GM23338 (cell line): ENCODE results near the gene OPTN. TPM values are rescaled to one million over a fixed set of nuclear protein-coding genes. Genes with fewer than 3 reads are reported as not detected.

ENCODE experiments used
- ATAC-seq: fragments of 200-7000 bp; cut with Tn5 transposase; 3 replicates; pipeline ENCODE4 v1.9.1; 2020
- DNase-seq: peaks from one replicate; pipeline ENCODE4 v3.0.0-alpha.2; 2015; ENCODE audit warnings: low spot score
- H2AFZ ChIP-seq: fragments of 200-600 bp; sonication (generic); 2 replicates; pipeline ENCODE4 v1.8.0; 2016; ENCODE audit warnings: antibody characterized with exemption, mild to moderate bottlenecking, moderate library complexity
- H3F3A ChIP-seq: fragments of 200-600 bp; sonication (generic); replicated peaks from 2 replicates; pipeline ENCODE4 v1.8.0; 2017; ENCODE audit warnings: antibody characterized with exemption, mixed run types, low read depth
- H3K27ac ChIP-seq: fragments of 200-600 bp; sonication (generic); 2 replicates; pipeline ENCODE4 v1.6.1; 2016; ENCODE audit warnings: low read depth
- H3K27me3 ChIP-seq: fragments of 200-600 bp; sonication (generic); 2 replicates; pipeline ENCODE4 v1.8.0; 2016; ENCODE audit warnings: mild to moderate bottlenecking, mixed run types, moderate library complexity; ENCODE audit not compliant: insufficient read depth
- H3K36me3 ChIP-seq: fragments of 200-600 bp; sonication (generic); 2 replicates; pipeline ENCODE4 v1.8.0; 2016; ENCODE audit warnings: mild to moderate bottlenecking; ENCODE audit not compliant: insufficient read depth
- H3K4me1 ChIP-seq: fragments of 200-600 bp; sonication (generic); 2 replicates; pipeline ENCODE4 v1.8.0; 2016; ENCODE audit warnings: mild to moderate bottlenecking, moderate library complexity; ENCODE audit not compliant: insufficient read depth
- H3K4me2 ChIP-seq: fragments of 200-600 bp; sonication (generic); 2 replicates; pipeline ENCODE4 v1.7.1; 2017; ENCODE audit warnings: mixed run types
- H3K4me3 ChIP-seq: fragments of 200-600 bp; sonication (generic); 2 replicates; pipeline ENCODE4 v1.6.1; 2016; ENCODE audit warnings: mixed run types
- H3K79me2 ChIP-seq: fragments of 200-600 bp; sonication (generic); replicated peaks from 2 replicates; pipeline ENCODE4 v1.8.0; 2017; ENCODE audit warnings: mild to moderate bottlenecking; ENCODE audit not compliant: insufficient read depth
- H3K9me2 ChIP-seq: fragments of 200-600 bp; sonication (generic); 2 replicates; pipeline ENCODE4 v1.8.0; 2017; ENCODE audit not compliant: insufficient read depth
- H4K20me1 ChIP-seq: fragments of 200-600 bp; sonication (generic); replicated peaks from 2 replicates; pipeline ENCODE4 v1.8.0; 2017; ENCODE audit warnings: mild to moderate bottlenecking; ENCODE audit not compliant: insufficient read depth
- H3K27ac Mint-ChIP-seq: 2 replicates; pipeline ENCODE4 v1.8.0; 2020; ENCODE audit warnings: inconsistent platforms, mild to moderate bottlenecking, moderate library complexity, mixed read lengths
- H3K27me3 Mint-ChIP-seq: 3 replicates; pipeline ENCODE4 v1.8.0; 2022; ENCODE audit warnings: low read depth, mild to moderate bottlenecking, moderate library complexity, mixed read lengths, inconsistent platforms; ENCODE audit not compliant: insufficient read depth, poor library complexity
- H3K36me3 Mint-ChIP-seq: 3 replicates; pipeline ENCODE4 v1.8.0; 2021; ENCODE audit warnings: low read depth, mild to moderate bottlenecking, inconsistent platforms, moderate library complexity, mixed read lengths
- H3K4me1 Mint-ChIP-seq: 3 replicates; pipeline ENCODE4 v1.8.0; 2020; ENCODE audit warnings: mild to moderate bottlenecking, inconsistent platforms, mixed read lengths
- H3K4me3 Mint-ChIP-seq: 3 replicates; pipeline ENCODE4 v1.8.0; 2021; ENCODE audit warnings: moderate library complexity, mild to moderate bottlenecking, inconsistent platforms, mixed read lengths
- H3K9me3 Mint-ChIP-seq: 3 replicates; pipeline ENCODE4 v1.8.0; 2020; ENCODE audit warnings: moderate library complexity, mild to moderate bottlenecking, inconsistent platforms, mixed read lengths
- CREB1 ChIP-seq: fragments of 250-450 bp; sonication (Bioruptor Pico); IDR thresholded peaks from 2 replicates; pipeline ENCODE4 v1.5.0; 2020; ENCODE audit warnings: low read depth, mild to moderate bottlenecking, moderate library complexity
- CTCF ChIP-seq, 2 experiments: fragments of 200-600 bp in 1 of 2; sonication (generic) in 1 of 2; conservative IDR thresholded peaks; 2 replicates each; pipeline versions ENCODE4 v1.5.1 to v1.6.1; 2016 to 2017; ENCODE audit warnings: antibody characterized with exemption in 2 of 2, low read depth in 2 of 2, mild to moderate bottlenecking in 2 of 2, moderate library complexity in 1 of 2
- EZH2 ChIP-seq: fragments of 200-600 bp; sonication (generic); IDR thresholded peaks from one replicate; pipeline ENCODE4 v1.8.0; 2017; ENCODE audit warnings: antibody characterized with exemption, mild to moderate bottlenecking, low read depth; ENCODE audit not compliant: unreplicated experiment
- EZH2phosphoT487 ChIP-seq: fragments of 200-600 bp; sonication (generic); IDR thresholded peaks from one replicate; pipeline ENCODE4 v1.8.1; 2018; ENCODE audit warnings: antibody characterized with exemption; ENCODE audit not compliant: unreplicated experiment
- JUNB ChIP-seq: IDR thresholded peaks from one replicate; pipeline ENCODE4 v1.6.1; 2016; ENCODE audit warnings: antibody characterized with exemption; ENCODE audit not compliant: unreplicated experiment
- NANOG ChIP-seq: IDR thresholded peaks from 2 replicates; pipeline ENCODE4 v1.6.1; 2016; ENCODE audit warnings: antibody characterized with exemption, borderline replicate concordance
- POLR2AphosphoS5 ChIP-seq: IDR thresholded peaks from 2 replicates; pipeline ENCODE4 v1.6.1; 2016; ENCODE audit warnings: antibody characterized with exemption, low read depth
- REST ChIP-seq: IDR thresholded peaks from one replicate; pipeline ENCODE4 v1.6.1; 2018; ENCODE audit warnings: antibody characterized with exemption; ENCODE audit not compliant: unreplicated experiment
- STAT1 ChIP-seq: IDR thresholded peaks from one replicate; pipeline ENCODE4 v1.6.1; 2016; ENCODE audit warnings: antibody characterized with exemption; ENCODE audit not compliant: unreplicated experiment
- ZNF114 ChIP-seq: fragments of 250-450 bp; sonication (Bioruptor Pico); IDR thresholded peaks from 2 replicates; pipeline ENCODE4 v1.5.0; 2020; ENCODE audit warnings: mild to moderate bottlenecking, moderate library complexity
- ZNF331 ChIP-seq: fragments of 250-450 bp; sonication (Bioruptor Pico); IDR thresholded peaks from 2 replicates; pipeline ENCODE4 v1.5.0; 2020; ENCODE audit warnings: low read depth, mild to moderate bottlenecking, moderate library complexity
- ZNF462 ChIP-seq: fragments of 250-450 bp; sonication (Bioruptor Pico); IDR thresholded peaks from 2 replicates; pipeline ENCODE4 v1.5.0; 2020; ENCODE audit warnings: mild to moderate bottlenecking, moderate library complexity
- polyA plus RNA-seq: library from polyadenylated mRNA; unstranded; fragments of >200 nt; fragmentation: Nextera tagmentation; extraction: Ambion mirVana; gene quantifications from 2 replicates; pipeline ENCODE4 v1.2.1, GENCODE V29; 2016
- total RNA-seq: library from RNA; depleted of rRNA; stranded (reverse); fragments of >200 nt; shearing (Covaris generic); gene quantifications from 2 replicates; pipeline ENCODE4 v1.2.3, GENCODE V29; 2014
- TF ChIP-seq, protein P1 (sequence below): IDR thresholded peaks from 2 replicates; pipeline ENCODE4 v1.6.1; 2016; ENCODE audit warnings: antibody characterized with exemption

The OPTN gene
- total and polyA plus RNA-seq, 2 experiments from 2014 or later = 6.0 to 13.0 TPM

DNA sequence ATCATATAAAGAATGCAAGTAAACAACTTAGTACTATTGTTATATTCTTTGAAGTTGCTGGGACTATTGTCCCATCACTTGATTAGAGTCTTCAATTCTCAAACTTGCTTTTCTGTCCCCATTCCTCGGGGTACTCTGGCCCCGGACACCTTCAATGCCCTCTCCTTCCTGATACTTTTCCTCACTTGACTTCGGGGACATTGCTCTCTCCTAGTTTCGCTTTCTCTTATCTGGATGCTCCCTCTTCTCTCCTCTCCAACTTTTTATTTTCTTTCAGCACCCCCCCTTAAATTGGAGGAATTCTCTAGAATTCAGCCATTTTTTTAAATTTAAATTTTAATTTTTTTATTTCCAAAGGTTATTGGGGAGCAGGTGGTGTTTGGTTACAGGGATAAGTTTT, 10.6 kb upstream of the OPTN start:
- H3K4me2 ChIP-seq = no peak overlapping the region
- Mint-ChIP-seq H3K9me3 (peaks cover 49% of the 10 kb centered on the region), H3K27ac (no peak overlapping the region), H3K4me3 (no peak overlapping the region), H3K4me1 (no peaks in the 10 kb centered on the region), H3K36me3 (peaks cover 26% of the 10 kb centered on the region), H3K27me3 (peaks cover 3% of the 10 kb centered on the region)
- H3F3A ChIP-seq = no peaks in the 10 kb centered on the region
- H3K27me3 ChIP-seq = no peaks in the 10 kb centered on the region
- TF ChIP-seq CREB1 = no peak
- no peak for TF ChIP-seq POLR2AphosphoS5
- no peak for TF ChIP-seq JUNB
- no peak for TF ChIP-seq ZNF331 (CRISPR knock-in tag)
- TF ChIP-seq ZNF462 (CRISPR knock-in tag) = no peak
- no peak for TF ChIP-seq EZH2
- no peak for TF ChIP-seq ZNF114
- TF ChIP-seq STAT1 = no peak
- no peak for TF ChIP-seq NANOG
- TF ChIP-seq REST = no peak
- TF ChIP-seq CTCF (conservative IDR thresholded peaks at IDR 0.05; ENCODE audit: low read depth in 2 of 2) = no peak
- no peak for TF ChIP-seq EZH2phosphoT487
- TF ChIP-seq, protein P1, sequence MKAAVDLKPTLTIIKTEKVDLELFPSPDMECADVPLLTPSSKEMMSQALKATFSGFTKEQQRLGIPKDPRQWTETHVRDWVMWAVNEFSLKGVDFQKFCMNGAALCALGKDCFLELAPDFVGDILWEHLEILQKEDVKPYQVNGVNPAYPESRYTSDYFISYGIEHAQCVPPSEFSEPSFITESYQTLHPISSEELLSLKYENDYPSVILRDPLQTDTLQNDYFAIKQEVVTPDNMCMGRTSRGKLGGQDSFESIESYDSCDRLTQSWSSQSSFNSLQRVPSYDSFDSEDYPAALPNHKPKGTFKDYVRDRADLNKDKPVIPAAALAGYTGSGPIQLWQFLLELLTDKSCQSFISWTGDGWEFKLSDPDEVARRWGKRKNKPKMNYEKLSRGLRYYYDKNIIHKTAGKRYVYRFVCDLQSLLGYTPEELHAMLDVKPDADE = no peak
- no peaks in the 10 kb centered on the region for H4K20me1 ChIP-seq
- no peaks in the 10 kb centered on the region for H3K4me1 ChIP-seq
- peaks cover 8% of the 10 kb centered on the region; the same call in 1 of the 2 replicates for H3K9me2 ChIP-seq
- H3K4me3 ChIP-seq = no peak overlapping the region
- DNase-seq (no peak), ATAC-seq (no peak)
- no peak overlapping the region for H3K27ac ChIP-seq
- no peaks in the 10 kb centered on the region for H3K79me2 ChIP-seq
- peaks cover 9% of the 10 kb centered on the region for H3K36me3 ChIP-seq
- no peak overlapping the region for H2AFZ ChIP-seq
